ENCODE measurements around the gene SPTB.

Gene SPTB

DNA sequence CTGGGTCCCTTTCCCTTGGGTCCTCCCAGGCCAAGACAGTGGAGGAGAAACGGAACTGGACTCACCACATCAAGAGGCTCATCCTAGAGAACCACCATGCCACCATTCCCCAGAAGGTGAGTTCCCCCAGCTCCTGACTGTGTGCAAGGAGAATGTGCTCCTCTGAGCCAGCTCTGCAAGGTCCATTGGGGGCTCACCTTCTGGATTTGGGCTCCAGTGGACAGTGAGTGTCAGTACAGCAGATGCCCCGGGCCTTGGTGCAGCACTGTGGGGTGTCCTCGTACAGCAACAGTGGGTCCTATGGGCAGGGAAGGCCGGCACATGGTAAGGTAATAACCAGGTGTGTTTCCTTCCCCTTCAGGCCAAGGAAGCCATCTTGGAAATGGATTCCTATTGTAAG is 147.6 kb downstream of the SPTB start:
- H3K4me3 ChIP-seq (ENCODE audit: low read length) = no peak overlapping the region
- TF ChIP-seq ZNF274 (IDR thresholded peaks at IDR 0.05; ENCODE audit: low read depth, low read length) = no peak

DNA sequence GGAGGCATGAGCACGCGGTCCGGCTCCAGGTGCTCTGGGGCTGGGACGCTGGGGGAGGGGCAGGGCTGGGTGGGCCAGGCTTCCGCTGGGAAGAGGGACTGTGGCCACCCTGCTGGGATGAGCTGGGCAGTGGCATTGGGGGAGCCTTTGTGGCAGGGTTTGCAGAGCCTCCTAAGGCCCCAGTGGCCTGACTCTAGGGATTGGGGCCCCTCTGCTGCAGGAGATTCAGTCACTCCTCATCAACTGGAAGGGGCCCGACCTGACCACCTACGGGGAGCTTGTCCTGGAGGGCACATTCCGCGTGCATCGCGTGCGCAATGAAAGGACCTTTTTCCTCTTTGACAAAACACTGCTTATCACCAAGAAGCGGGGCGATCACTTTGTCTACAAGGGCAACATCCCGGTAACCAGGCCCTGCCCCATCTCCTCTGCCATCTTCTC is 148.5 kb downstream of the SPTB start:
- no peak for TF ChIP-seq ZNF274 (IDR thresholded peaks at IDR 0.05; ENCODE audit: low read depth, low read length)
- no peak overlapping the region for H3K4me3 ChIP-seq (ENCODE audit: low read length)

- H3K4me3 ChIP-seq (ENCODE audit: low read length) = no peak overlapping the region
- TF ChIP-seq ZNF274 (IDR thresholded peaks at IDR 0.05; ENCODE audit: low read depth, low read length) = no peak
Observed at GRCh38 chr14:64730681-64731080, 149.0 kb downstream of the SPTB start.

GRCh38 chr14:64730061-64730440 is 149.7 kb downstream of the SPTB start:
- no peak for TF ChIP-seq ZNF274 (IDR thresholded peaks at IDR 0.05; ENCODE audit: low read depth, low read length)
- H3K4me3 ChIP-seq (ENCODE audit: low read length) = no peak overlapping the region

DNA sequence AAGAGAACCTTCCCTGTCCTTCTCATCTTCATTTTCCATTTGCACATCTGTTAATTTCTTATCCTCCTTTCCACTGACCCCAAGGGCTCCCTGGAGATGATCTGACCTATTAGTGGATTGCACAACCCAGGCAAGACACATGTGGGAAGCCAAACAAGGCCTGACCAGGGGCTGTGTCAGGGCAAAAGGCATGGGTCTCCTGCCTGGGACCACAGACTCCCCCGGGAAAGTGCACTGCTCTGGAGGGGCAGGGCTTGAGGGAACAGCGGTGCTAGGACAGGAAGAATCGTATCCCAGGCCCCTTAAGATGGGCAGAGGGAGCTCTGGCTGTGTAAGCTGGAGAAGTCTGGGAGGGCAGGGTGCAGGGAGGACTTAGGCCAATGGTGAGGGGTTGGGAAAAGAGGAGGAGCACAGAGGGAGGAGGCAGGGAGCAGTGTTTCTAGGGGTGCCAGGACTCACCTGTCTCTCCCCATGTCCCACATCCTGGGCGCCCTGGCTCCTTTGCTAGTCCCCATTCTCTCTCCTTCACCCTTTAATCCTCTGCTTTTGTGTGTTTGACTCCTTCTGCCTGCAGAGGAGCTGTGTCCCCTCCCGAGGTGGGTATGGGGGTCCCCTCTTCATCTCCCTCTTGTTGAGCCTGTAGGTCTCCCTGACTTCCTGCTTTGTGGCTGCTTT is 150.2 kb downstream of the SPTB start:
- TF ChIP-seq ZNF274 (IDR thresholded peaks at IDR 0.05; ENCODE audit: low read depth, low read length) = no peak
- no peak overlapping the region for H3K4me3 ChIP-seq (ENCODE audit: low read length)

- no peak for TF ChIP-seq ZNF274 (IDR thresholded peaks at IDR 0.05; ENCODE audit: low read depth, low read length)
- H3K4me3 ChIP-seq (ENCODE audit: low read length) = no peak overlapping the region
Observed at GRCh38 chr14:64728856-64729255, 150.9 kb downstream of the SPTB start.

DNA sequence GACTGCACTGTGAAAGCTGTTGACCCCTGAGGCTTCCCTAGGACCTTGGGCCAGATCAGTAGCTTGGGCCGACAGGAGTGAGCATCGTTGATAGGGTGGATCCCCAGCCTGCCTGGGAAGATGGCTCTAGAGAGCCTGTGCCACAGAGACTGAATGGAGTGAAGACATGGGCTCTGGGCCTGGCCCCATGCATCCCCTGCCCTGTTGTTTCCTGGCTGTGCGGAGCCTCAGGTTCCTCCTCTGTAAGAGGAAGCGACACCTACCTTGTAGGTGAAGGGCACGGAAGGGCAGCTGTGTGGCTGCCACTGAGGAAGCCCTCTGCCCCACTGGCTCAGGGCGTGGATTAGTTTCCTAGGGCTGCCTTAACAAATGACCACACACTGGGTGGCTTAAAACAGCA is 151.6 kb downstream of the SPTB start:
- TF ChIP-seq ZNF274 (IDR thresholded peaks at IDR 0.05; ENCODE audit: low read depth, low read length) = no peak

GRCh38 chr14:64727551-64728071 is 152.1 kb downstream of the SPTB start:
- TF ChIP-seq ZNF274 (IDR thresholded peaks at IDR 0.05; ENCODE audit: low read depth, low read length) = no peak
- no peak overlapping the region for H3K4me3 ChIP-seq (ENCODE audit: low read length)

More for the DNA sequence above, 151.6 kb downstream of the SPTB start:
- H3K4me3 ChIP-seq (ENCODE audit: low read length) = no peak overlapping the region

DNA sequence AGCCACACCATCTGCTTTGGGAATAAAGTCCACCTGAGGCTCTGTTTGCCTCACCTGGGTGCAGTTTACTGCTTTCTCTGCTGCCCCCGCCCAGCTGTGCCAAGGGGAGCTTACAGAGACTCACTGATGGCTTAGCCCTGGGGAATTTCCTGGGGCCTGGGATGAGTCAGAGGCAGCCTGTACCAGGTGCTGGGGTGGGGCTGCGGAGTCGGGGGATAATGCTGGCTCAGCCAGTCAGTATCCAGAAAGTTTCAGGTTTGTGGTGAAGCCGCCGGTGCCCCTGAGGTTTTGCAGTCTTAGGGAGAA is 153.2 kb downstream of the SPTB start:
- TF ChIP-seq ZNF274 (IDR thresholded peaks at IDR 0.05; ENCODE audit: low read depth, low read length) = no peak

DNA sequence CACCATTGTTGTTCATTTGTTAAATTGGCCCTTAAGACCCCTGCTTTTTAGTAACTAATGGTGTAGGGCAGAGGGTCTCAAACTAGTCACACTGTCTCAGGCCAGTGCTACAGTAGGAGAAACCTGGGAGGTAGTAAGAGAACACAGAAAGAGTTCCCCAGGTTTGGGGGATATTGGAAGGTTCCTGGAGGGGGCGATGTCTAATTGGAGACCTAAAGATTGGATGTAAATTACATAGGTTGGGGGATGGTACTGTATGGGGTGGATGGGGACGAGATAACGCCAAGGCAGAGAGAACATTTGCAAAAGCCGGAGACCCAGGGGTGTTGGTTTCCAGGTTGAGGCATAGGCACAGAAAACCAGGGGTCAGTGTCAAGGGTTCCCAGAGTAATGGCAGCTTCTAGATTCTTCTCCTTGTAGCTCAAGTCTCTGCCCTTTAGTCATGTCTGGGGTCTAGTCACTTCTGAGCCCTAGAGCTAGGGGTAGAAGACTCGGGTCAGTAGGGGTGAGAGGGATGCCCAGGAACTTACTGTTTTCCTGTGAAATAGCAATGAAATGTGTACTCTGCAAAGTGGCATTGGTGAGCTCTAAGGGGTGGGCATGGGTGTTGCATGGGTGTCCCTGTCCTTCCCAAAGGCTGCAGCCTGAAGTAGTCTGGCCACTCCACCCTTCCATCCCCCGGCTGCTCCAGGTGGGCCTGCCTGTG is 153.7 kb downstream of the SPTB start:
- no peak overlapping the region for H3K4me3 ChIP-seq (ENCODE audit: low read length)
- no peak for TF ChIP-seq ZNF274 (IDR thresholded peaks at IDR 0.05; ENCODE audit: low read depth, low read length)

More for the DNA sequence above, 153.2 kb downstream of the SPTB start:
- H3K4me3 ChIP-seq (ENCODE audit: low read length) = no peak overlapping the region

DNA sequence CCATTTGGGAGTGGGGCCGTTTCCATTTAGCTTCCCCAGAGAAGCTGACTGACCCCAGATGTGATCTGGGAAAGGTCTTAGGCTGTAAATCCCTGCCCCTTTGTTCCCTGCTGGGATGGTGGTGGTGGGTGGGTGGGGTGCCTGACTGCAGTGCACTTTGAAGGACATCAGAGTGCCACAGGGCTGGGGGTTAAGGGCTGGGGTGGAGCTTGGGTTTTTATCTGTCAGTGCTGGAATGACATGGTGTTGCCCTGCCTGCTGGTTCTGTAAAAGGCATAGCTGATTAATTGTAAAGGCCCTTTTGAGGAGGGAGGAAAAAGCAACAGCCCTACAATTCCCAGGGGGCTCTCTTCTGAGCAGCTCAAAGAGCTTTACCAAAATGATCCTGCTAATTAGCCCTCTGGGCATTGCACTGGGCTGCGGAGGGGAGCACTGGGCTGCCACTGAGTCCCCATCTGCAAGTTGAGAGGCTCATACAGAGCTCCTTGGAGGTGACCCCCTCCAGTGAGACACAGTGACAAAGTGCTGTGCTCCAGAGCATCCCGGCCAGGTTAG is 154.4 kb downstream of the SPTB start:
- TF ChIP-seq ZNF274 (IDR thresholded peaks at IDR 0.05; ENCODE audit: low read depth, low read length) = no peak
- no peak overlapping the region for H3K4me3 ChIP-seq (ENCODE audit: low read length)

GRCh38 chr14:64724578-64724930 is 155.2 kb downstream of the SPTB start:
- no peak for TF ChIP-seq ZNF274 (IDR thresholded peaks at IDR 0.05; ENCODE audit: low read depth, low read length)
- H3K4me3 ChIP-seq (ENCODE audit: low read length) = no peak overlapping the region

GRCh38 chr14:64723691-64724577 is 155.8 kb downstream of the SPTB start:
- TF ChIP-seq ZNF274 (IDR thresholded peaks at IDR 0.05; ENCODE audit: low read depth, low read length) = no peak

DNA sequence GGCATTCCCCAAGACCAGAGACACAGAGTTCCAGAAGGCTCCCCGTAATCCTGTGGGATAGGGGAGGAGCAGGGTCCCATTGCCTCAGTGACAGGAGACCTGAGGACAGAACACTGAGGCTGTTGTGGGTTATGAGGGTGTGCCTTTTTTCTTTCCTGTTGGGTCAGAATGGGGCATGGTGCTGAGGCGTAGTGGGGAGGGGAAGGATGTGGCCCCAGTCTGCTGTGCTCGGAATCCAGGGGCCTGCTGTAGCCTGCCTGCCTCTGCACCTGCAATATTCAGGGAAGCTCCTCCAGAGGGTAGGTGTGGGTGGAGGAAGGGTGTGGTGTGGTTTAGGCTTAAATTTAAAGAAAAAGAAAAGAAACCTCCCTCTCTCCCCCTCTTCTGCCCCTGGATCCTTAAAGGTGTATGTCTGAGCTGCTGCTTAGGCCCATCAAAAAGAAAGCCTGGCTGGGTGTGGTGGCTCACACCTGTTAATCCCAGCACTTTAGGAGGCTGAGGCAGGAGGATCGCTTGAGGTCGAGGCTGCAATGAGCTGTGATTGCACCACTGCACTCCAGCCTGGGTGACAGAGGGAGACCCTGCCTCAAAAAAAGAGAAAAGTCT is 156.8 kb downstream of the SPTB start:
- H3K4me3 ChIP-seq (ENCODE audit: low read length) = no peak overlapping the region
- TF ChIP-seq ZNF274 (IDR thresholded peaks at IDR 0.05; ENCODE audit: low read depth, low read length) = no peak

More at GRCh38 chr14:64723691-64724577, 155.8 kb downstream of the SPTB start:
- no peak overlapping the region for H3K4me3 ChIP-seq (ENCODE audit: low read length)
